ENCODE data around the gene LRRC74B. TPM values are rescaled to one million over a fixed set of nuclear protein-coding genes. Genes with fewer than 3 reads are reported as not detected.

The LRRC74B gene
- total and polyA plus RNA-seq, 12 donors = 0.07 to 0.32 (median 0.19) TPM; not detected in 8

DNA sequence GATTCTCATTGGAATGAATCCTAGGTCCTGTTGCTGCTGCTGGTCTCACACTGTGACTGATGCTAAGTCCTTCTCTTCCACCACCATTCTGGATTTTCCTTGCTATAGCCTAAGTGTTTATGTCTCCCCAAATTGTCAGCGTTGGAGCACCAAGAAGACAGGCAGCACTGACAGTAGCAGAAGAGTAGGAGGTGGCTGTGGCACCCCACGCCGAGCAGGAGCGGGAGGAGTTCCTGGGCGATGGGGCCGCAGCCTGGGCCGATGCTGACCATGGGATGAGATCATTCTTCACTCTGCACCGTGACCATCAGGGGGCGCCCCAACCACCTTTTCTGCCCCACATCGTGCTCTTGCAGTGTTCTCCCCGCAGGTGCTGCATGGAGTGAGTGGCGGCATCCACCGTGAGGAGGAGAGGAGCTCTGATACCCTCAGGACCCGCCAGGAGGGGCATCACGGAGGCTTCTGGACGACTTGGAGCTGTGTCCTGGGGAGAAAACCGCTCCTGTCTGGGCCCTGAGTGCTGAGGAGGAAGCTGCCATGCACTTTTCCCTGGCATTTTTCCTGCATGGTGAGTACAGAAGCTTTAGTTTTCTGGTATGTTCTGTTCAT lies 57.0 kb downstream of the LRRC74B start:
- intact Hi-C loops (cut with DNase I) = loop anchor here in 1 of 2 donors (10.0 kb wide), 1 partner anchor 218 kb away; no protein-coding TSS in a partner anchor
- TF ChIP-seq, protein P1, sequence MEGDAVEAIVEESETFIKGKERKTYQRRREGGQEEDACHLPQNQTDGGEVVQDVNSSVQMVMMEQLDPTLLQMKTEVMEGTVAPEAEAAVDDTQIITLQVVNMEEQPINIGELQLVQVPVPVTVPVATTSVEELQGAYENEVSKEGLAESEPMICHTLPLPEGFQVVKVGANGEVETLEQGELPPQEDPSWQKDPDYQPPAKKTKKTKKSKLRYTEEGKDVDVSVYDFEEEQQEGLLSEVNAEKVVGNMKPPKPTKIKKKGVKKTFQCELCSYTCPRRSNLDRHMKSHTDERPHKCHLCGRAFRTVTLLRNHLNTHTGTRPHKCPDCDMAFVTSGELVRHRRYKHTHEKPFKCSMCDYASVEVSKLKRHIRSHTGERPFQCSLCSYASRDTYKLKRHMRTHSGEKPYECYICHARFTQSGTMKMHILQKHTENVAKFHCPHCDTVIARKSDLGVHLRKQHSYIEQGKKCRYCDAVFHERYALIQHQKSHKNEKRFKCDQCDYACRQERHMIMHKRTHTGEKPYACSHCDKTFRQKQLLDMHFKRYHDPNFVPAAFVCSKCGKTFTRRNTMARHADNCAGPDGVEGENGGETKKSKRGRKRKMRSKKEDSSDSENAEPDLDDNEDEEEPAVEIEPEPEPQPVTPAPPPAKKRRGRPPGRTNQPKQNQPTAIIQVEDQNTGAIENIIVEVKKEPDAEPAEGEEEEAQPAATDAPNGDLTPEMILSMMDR (IDR thresholded peaks at IDR 0.05) = peak; percentile 55 to 77 (median 66)
- TF ChIP-seq POLR2A (IDR thresholded peaks at IDR 0.05) = no peak
- 0 to 2% (median 2%) methylated on average over 2 to 17 of the region's 17 CpGs for WGBS, 4 donors
- DNase-seq = peak; percentile 69 to 82 (median 74)
- Histone ChIP-seq H3K4me1 (replicated peaks in 1 of 2) (no peaks in the 10 kb centered on the region), H3K27me3 (no peaks in the 10 kb centered on the region), H3K9me3 (replicated peaks in 1 of 3) (no peaks in the 10 kb centered on the region), H3K27ac (no peak overlapping the region), H3K4me3 (no peak overlapping the region), H3K36me3 (replicated peaks in 1 of 2) (no peaks in the 10 kb centered on the region)

GRCh38 chr22:21103633-21104032 lies 57.9 kb downstream of the LRRC74B start:
- 83 to 90% (median 85%) methylated on average over 10 of the region's 10 CpGs for WGBS, 4 donors
- TF ChIP-seq POLR2A (IDR thresholded peaks at IDR 0.05) = no peak
- TF ChIP-seq, protein P1 (IDR thresholded peaks at IDR 0.05) = no peak
- Histone ChIP-seq H3K4me3 (no peak overlapping the region), H3K4me1 (replicated peaks in 1 of 2) (no peaks in the 10 kb centered on the region), H3K9me3 (replicated peaks in 1 of 3) (no peaks in the 10 kb centered on the region), H3K27ac (no peak overlapping the region), H3K27me3 (no peaks in the 10 kb centered on the region), H3K36me3 (replicated peaks in 1 of 2) (no peaks in the 10 kb centered on the region)
- no peak for DNase-seq
- intact Hi-C loops (cut with DNase I) = loop anchor here in 1 of 2 donors (10.0 kb wide), 1 partner anchor 219 kb away; no protein-coding TSS in a partner anchor

DNA sequence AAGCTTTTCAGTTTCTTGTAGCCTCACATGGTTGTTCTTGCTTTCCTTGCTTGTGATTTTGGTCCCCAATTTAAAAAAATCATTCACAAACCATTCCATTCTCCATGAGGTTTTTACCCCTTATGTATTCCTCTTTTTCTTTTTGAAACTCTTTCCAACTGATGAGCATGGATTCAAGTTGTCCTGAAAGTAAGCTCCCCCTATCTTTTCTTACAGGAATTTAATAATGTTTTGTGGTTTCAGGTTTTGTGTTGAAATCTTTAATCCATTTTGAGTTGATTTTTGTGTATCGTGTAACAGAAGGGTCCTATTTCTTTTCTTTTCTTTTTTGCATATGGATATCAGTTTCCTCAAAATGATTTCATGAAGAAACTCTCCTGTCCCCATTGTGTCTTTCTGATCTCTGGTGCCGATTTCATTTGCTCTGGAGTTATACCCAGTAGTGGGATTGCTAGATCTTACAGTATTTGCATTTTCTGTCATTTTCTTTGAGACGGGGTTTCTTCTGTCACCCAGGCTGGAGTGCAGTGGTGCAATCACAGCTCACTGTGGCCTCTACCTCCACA lies 58.5 kb downstream of the LRRC74B start:
- H3K27ac ChIP-seq = no peak overlapping the region
- no peak for DNase-seq
- H3K36me3 ChIP-seq (replicated peaks in 1 of 2) = no peaks in the 10 kb centered on the region
- H3K4me3 ChIP-seq = no peak overlapping the region
- H3K9me3 ChIP-seq (replicated peaks in 1 of 3) = no peaks in the 10 kb centered on the region
- TF ChIP-seq POLR2A (IDR thresholded peaks at IDR 0.05) = no peak
- TF ChIP-seq, protein P1 (IDR thresholded peaks at IDR 0.05) = no peak
- H3K27me3 ChIP-seq = no peaks in the 10 kb centered on the region
- 81 to 86% (median 85%) methylated on average over 3 of the region's 3 CpGs for WGBS, 4 donors
- H3K4me1 ChIP-seq (replicated peaks in 1 of 2) = no peaks in the 10 kb centered on the region
- intact Hi-C loops (cut with DNase I) = loop anchor here in 1 of 2 donors (10.0 kb wide), 1 partner anchor 219 kb away; no protein-coding TSS in a partner anchor

GRCh38 chr22:21105294-21105693 lies 59.5 kb downstream of the LRRC74B start:
- intact Hi-C loops (cut with DNase I) = loop anchor here in 1 of 2 donors (10.0 kb wide), 1 partner anchor 220 kb away; no protein-coding TSS in a partner anchor
- H3K36me3 ChIP-seq (replicated peaks in 1 of 2) = no peaks in the 10 kb centered on the region

More at GRCh38 chr22:21105294-21105693, 59.5 kb downstream of the LRRC74B start:
- Histone ChIP-seq H3K9me3 (replicated peaks in 1 of 3) (no peaks in the 10 kb centered on the region), H3K4me3 (no peak overlapping the region), H3K27ac (no peak overlapping the region), H3K27me3 (no peaks in the 10 kb centered on the region), H3K4me1 (replicated peaks in 1 of 2) (no peaks in the 10 kb centered on the region)
- DNase-seq = no peak
- TF ChIP-seq, protein P1 (IDR thresholded peaks at IDR 0.05) = no peak
- no peak for TF ChIP-seq POLR2A (IDR thresholded peaks at IDR 0.05)
- WGBS, 4 donors = 75 to 92% (median 81%) methylated on average over 2 of the region's 2 CpGs

Data from adrenal gland (tissue), 12 donors.